ENCODE results near the gene ISY1.

- TF ChIP-seq CTCF (IDR thresholded peaks at IDR 0.05; ENCODE audit: low read length) (no peak; the same call in 1 of the 2 replicates), EZH2 (IDR thresholded peaks at IDR 0.05; ENCODE audit: borderline replicate concordance, low read length) (no peak)
Measured at GRCh38 chr3:129183569-129184395, 22.9 kb upstream of the ISY1 start, which contains the start of gene CNBP.
